Hematopoietic multipotent progenitor cell treated with erythropoietin and hydrocortisone succinate and interleukin-3 and kit ligand, for 6 days (in vitro differentiated cells): ENCODE results near the gene CASD1.

ENCODE experiments used
- DNase-seq: peaks from one replicate; pipeline ENCODE4 v3.0.0-alpha.2; 2015

CASD1 gene

DNA sequence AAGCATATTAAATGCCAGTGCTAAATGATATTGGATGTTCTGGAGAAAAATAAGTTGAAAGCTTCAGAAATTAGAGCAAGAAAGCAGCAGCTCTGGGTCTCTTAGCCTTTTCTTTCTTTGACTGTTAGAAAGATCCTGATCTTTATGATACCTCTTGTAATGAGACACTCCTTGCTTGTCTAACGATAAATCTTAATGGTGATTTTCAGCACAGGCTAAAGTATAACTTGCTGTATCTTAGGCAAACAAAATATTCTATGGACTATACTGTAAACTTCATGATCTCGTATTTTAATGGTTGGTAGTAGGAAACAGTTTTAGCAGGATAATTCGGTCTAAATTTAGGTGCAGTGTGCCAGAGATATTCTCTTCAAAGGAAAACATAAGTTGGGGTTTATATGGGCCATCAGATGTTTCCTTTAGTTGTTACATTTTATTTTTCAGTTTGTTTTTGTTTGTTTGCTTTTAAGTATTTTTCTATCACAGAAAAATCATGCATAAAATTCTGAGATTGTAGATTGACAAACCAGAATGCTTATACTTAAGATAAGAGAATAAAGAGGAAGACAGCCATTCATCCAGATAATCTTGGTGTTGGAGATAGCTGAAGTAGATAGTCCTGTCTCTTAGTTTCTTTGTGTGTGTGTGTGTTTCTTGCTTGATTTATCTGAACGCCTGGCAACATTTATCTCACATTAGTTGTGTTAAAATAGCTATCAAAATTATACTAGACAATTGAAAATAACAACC lies 4.7 kb downstream of the CASD1 start:
- peak; percentile 36 for DNase-seq

GRCh38 chr7:94514917-94515316 lies 5.3 kb downstream of the CASD1 start:
- DNase-seq: no peak

DNA sequence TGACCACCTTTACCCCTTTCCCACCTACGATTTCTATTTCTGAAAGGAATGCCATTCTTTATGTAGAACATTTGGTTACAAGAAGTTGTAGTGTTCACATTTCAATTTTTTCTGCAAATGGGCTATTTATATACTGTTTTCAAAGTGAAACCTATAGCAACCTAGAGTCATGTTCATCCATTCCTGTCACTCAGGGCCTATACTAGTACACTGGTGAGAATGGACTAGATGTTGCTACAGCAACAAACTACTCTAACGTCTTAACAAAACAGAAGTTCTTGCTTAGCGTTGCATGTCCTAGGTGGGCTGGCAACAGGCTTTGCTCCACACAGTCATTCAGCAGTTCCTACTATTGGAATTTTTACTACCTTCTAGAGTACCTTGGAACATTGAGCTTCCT lies 16.3 kb downstream of the CASD1 start:
- DNase-seq: no peak

- DNase-seq: no peak
These were observed 19.9 kb downstream of the CASD1 start for GRCh38 chr7:94529516-94529915.

DNA sequence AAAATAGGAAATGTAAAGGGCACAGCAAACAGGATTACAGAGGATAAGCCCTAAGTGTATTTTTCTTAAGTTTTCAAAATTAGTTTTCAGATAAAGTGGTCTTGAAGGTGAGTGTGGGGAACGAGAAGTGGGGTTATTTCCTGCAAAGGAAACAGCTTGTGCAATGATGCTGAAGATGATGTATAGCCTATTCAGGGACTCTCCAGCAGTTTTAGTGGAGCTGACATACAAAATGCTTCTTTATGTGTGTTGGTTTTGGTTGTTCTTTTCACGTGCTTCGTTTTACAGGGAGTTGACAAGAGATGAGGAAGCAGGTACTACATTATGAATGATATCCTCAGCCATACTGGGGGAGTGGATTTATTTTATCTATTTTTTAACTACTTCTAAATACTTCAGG lies 20.5 kb downstream of the CASD1 start:
- no peak for DNase-seq

- no peak for DNase-seq
These were observed 23.1 kb downstream of the CASD1 start for GRCh38 chr7:94532676-94533075.

- DNase-seq: no peak
These were observed 30.8 kb downstream of the CASD1 start for GRCh38 chr7:94540428-94540827.

- no peak for DNase-seq
These were observed 37.5 kb downstream of the CASD1 start for GRCh38 chr7:94547126-94547525.

- DNase-seq: peak; percentile 6
These were observed 46.4 kb downstream of the CASD1 start for GRCh38 chr7:94556028-94556427.

- no peak for DNase-seq
These were observed 47.6 kb downstream of the CASD1 start for GRCh38 chr7:94557215-94557614.

- no peak for DNase-seq
These were observed 50.4 kb downstream of the CASD1 start for GRCh38 chr7:94559972-94560371.

- no peak for DNase-seq
These were observed 52.4 kb downstream of the CASD1 start for GRCh38 chr7:94561841-94562514.

GRCh38 chr7:94562525-94562924 lies 52.9 kb downstream of the CASD1 start:
- no peak for DNase-seq

GRCh38 chr7:94565247-94565894 lies 55.8 kb downstream of the CASD1 start:
- no peak for DNase-seq

DNA sequence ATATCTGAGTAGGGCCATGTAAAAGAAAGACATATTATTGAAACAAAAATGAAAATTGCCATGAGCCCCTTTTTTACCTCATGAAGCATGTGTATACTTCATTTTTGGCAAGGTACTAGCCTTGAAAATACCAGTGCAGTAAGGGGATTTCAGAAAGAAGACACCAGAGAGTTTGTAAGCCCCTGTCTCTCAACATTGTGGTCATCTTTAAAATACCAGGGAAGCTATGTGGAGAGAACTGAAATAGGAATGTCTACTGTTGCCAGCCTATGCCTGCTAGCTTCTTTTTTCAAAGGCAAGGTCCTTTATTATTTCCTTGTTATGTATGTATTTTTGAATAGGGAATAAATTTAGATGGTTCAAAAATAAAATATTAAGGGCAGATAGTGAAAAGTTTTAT lies 57.8 kb downstream of the CASD1 start:
- no peak for DNase-seq

DNA sequence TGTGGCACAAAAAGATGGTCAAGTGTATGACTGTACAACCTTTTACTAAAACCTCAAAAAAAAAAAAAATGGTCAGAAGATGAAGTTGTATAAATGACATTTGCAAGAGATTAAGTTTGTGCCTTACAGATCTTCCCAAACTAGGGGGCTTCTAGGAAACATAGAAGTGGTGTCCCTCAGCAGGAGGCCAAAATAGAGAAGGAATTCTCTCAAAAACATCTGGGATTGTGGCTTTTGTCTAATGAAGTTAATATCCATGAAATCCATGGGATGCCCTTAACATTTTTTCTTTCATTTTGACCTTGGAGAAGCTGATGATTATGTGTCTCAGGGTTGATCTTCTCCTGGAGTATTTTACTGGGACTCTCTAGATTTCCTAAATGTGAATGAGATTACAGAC lies 62.2 kb downstream of the CASD1 start:
- DNase-seq: no peak

- no peak for DNase-seq
These were observed 66.0 kb downstream of the CASD1 start for GRCh38 chr7:94575646-94576045.

DNA sequence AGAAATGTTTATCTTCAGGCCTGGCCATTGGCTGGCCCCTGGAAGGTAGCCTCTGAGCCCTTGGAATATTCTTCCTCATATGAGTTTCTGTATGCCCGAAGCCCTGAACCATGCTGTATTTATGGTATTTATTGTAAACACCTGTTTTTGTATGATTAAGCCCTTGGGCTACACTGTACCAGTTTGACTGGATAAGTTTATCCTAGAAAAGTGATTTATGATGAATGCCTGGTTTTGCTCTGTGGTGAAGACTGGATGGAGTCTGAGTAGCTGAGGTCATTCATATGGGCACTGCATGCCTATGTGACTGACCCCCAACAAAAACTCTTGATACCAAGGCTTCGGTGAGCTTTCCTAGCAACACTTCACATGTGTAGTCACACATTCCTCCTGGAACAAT lies 66.7 kb downstream of the CASD1 start:
- DNase-seq: no peak

DNA sequence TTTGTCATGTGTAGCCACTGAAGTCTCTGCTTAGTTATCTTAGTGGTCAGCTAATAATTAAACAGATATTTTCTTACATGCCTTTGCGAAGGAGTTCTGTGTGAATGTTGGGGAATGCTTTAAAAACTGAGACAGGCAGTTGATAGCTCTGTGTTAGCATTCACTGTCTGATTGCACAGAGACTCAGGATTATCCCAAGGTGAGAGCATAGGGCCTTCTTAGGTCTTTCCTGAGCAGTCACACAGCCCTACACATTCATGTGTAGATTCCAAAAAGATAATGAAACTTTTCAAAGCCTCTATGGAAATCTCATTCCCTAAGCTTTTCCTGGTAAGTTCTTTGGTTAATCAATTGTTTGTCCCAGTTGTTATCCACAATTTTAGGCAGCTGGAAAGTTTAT lies 67.7 kb downstream of the CASD1 start:
- no peak for DNase-seq

GRCh38 chr7:94578614-94579013 lies 69.0 kb downstream of the CASD1 start:
- DNase-seq: no peak

DNA sequence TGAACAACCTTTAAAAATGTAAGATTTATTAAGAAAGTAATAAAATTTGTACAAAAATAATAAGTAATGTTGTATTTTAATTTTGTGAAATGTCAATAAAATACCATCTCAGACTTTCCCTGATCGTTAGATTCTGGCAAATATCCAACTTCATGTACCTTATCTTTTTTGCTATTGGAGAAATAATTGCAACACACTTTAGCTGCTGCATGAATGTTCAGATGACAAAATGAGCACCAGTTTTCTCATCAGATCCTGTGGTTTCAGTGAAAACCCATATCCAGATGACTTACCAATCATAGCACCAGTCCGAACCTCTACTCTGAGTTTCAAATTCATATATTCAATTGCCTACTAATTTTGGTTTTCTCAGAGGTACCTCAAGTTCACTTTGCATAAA lies 69.9 kb downstream of the CASD1 start:
- peak; percentile 11 for DNase-seq

DNA sequence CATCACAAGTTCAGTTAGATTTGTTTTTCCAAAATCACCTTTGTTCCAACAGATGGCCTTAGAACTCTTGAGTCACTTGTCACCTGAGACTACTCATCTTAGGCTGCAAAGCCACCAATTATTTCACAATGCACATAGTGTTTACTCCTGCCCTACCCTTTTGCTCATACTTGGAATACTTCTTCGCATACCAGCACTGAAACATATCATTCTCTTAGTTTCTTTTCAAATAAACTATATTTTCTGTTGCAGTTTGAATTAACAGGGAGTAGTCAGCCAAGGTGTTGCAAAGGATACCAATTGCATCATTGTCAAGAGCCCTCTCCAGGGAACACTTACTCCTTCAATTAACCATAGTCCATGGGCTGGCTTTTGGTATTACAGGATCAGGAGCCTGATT lies 71.0 kb downstream of the CASD1 start:
- no peak for DNase-seq

- DNase-seq: no peak
These were observed 74.5 kb downstream of the CASD1 start for GRCh38 chr7:94584113-94584512.

GRCh38 chr7:94588075-94588474 lies 78.5 kb downstream of the CASD1 start:
- DNase-seq: no peak
